Stimulated activated CD4-positive, alpha-beta T cell treated with anti-CD3 and anti-CD28 coated beads, Interleukin-2, amount 100 ng/mL, for 4 hours (primary cell): Measurements from ENCODE around the gene STT3A.

Experiments used
- DNase-seq: peaks from one replicate; pipeline ENCODE4 v3.0.0-alpha.2; 2020; ENCODE audit warnings: low read depth

The STT3A gene

GRCh38 chr11:125588505-125588904, 4.1 kb upstream of the STT3A start:
- DNase-seq = no peak

- peak; percentile 10 for DNase-seq
These were observed 875 bp upstream of the STT3A start for GRCh38 chr11:125591649-125592304.

- no peak for DNase-seq
These were observed 615 bp downstream of the STT3A start for GRCh38 chr11:125593114-125593820.

GRCh38 chr11:125594958-125595357, 2.3 kb downstream of the STT3A start:
- DNase-seq = no peak

- DNase-seq = no peak
These were observed 8.0 kb downstream of the STT3A start for GRCh38 chr11:125600663-125601062.

GRCh38 chr11:125603207-125603606, 10.6 kb downstream of the STT3A start:
- DNase-seq = no peak

- no peak for DNase-seq
These were observed 12.8 kb downstream of the STT3A start for GRCh38 chr11:125605417-125605816.

GRCh38 chr11:125609545-125609944, 16.9 kb downstream of the STT3A start:
- no peak for DNase-seq

GRCh38 chr11:125618383-125618782, 25.7 kb downstream of the STT3A start:
- no peak for DNase-seq

GRCh38 chr11:125621995-125622394, 29.3 kb downstream of the STT3A start:
- DNase-seq = no peak

- no peak for DNase-seq
These were observed 30.4 kb downstream of the STT3A start for GRCh38 chr11:125623064-125623463.

GRCh38 chr11:125624756-125625213, 32.1 kb downstream of the STT3A start, which contains the start of gene CHEK1:
Gene CHEK1, plus strand, starts transcription at chr11:125625163. Its CDS starts 1,606 bp downstream, at chr11:125626769.
- no peak for DNase-seq

- no peak for DNase-seq
These were observed 32.6 kb downstream of the STT3A start for GRCh38 chr11:125625225-125625629.

- peak; percentile 74 for DNase-seq
These were observed 33.1 kb downstream of the STT3A start for GRCh38 chr11:125625630-125626287.

GRCh38 chr11:125626288-125626950, 33.8 kb downstream of the STT3A start:
- DNase-seq = no peak

- DNase-seq = no peak
These were observed 34.7 kb downstream of the STT3A start for GRCh38 chr11:125627236-125627910.

GRCh38 chr11:125637840-125638239, 45.2 kb downstream of the STT3A start:
- DNase-seq = no peak

GRCh38 chr11:125638315-125638714, 45.7 kb downstream of the STT3A start:
- no peak for DNase-seq

GRCh38 chr11:125645871-125646270, 53.2 kb downstream of the STT3A start:
- no peak for DNase-seq

- DNase-seq = no peak
These were observed 57.0 kb downstream of the STT3A start for GRCh38 chr11:125649465-125650166.

- DNase-seq = no peak
These were observed 70.0 kb downstream of the STT3A start for GRCh38 chr11:125662689-125663088.
